Neural cell (in vitro differentiated cells): ENCODE measurements around the gene TAL1. TPM values are rescaled to one million over a fixed set of nuclear protein-coding genes. Genes with fewer than 3 reads are reported as not detected.

Experiments
- H2AFZ ChIP-seq: fragments of 200-600, 300-800 bp; sonication (generic), shearing (Covaris generic); 2 replicates; pipeline ENCODE4 v1.6.0; 2014; ENCODE audit warnings: low read depth, mild to moderate bottlenecking, antibody characterized with exemption, low read length, moderate library complexity
- H3F3A ChIP-seq: fragments of 200-600 bp; shearing (Covaris generic); 2 replicates; pipeline ENCODE4 v1.6.1; 2016; ENCODE audit warnings: mild to moderate bottlenecking, moderate library complexity, mixed read lengths, antibody characterized with exemption, low read length; ENCODE audit not compliant: insufficient read depth, poor library complexity, severe bottlenecking
- H3K27ac ChIP-seq: fragments of 200-600, 300-800 bp; sonication (generic), shearing (Covaris generic); 2 replicates; pipeline ENCODE4 v1.5.1; 2014; ENCODE audit warnings: mild to moderate bottlenecking, low read length, moderate library complexity
- H3K27me3 ChIP-seq: fragments of 300-800, 200-600 bp; sonication (generic), shearing (Covaris generic); 2 replicates; pipeline ENCODE4 v1.6.0; 2014; ENCODE audit warnings: mild to moderate bottlenecking, low read depth, low read length, moderate library complexity; ENCODE audit not compliant: insufficient read depth
- H3K36me3 ChIP-seq: fragments of 300-800, 200-600 bp; sonication (generic), shearing (Covaris generic); 2 replicates; pipeline ENCODE4 v1.5.1; 2014; ENCODE audit warnings: mild to moderate bottlenecking, antibody characterized with exemption, low read length, moderate library complexity; ENCODE audit not compliant: insufficient read depth
- H3K4me2 ChIP-seq: fragments of 300-800, 200-600 bp; sonication (generic), shearing (Covaris generic); 2 replicates; pipeline ENCODE4 v1.6.0; 2014; ENCODE audit warnings: mild to moderate bottlenecking, low read length
- H3K4me3 ChIP-seq: fragments of 300-800, 200-600 bp; sonication (generic), shearing (Covaris generic); 2 replicates; pipeline ENCODE4 v1.5.1; 2014; ENCODE audit warnings: mild to moderate bottlenecking, low read length, moderate library complexity
- H3K79me2 ChIP-seq: fragments of 200-600 bp; shearing (Covaris generic); replicated peaks from 2 replicates; pipeline ENCODE4 v1.6.0; 2014; ENCODE audit warnings: mild to moderate bottlenecking, low read length, moderate library complexity; ENCODE audit not compliant: insufficient read depth
- H3K9ac ChIP-seq: fragments of 300-800, 200-600 bp; sonication (generic), shearing (Covaris generic); 2 replicates; pipeline ENCODE4 v1.6.1; 2016; ENCODE audit warnings: mild to moderate bottlenecking, low read length, mixed read lengths
- H3K9me2 ChIP-seq: fragments of 200-600 bp; shearing (Covaris generic); 2 replicates; pipeline ENCODE4 v1.6.1; 2016; ENCODE audit warnings: mild to moderate bottlenecking, low read length, mixed read lengths; ENCODE audit not compliant: insufficient read depth
- H3K9me3 ChIP-seq: fragments of 200-600, 300-800 bp; sonication (generic), shearing (Covaris generic); 2 replicates; pipeline ENCODE4 v1.6.1; 2016; ENCODE audit warnings: mild to moderate bottlenecking, mixed run types, low read length, moderate library complexity, mixed read lengths
- H4K20me1 ChIP-seq: fragments of 200-600 bp; shearing (Covaris generic); 2 replicates; pipeline ENCODE4 v1.6.1; 2016; ENCODE audit warnings: mild to moderate bottlenecking, mixed run types; ENCODE audit not compliant: insufficient read depth
- EP300 ChIP-seq: fragments of 450-650 bp; conservative IDR thresholded peaks from 2 replicates; pipeline ENCODE4 v1.6.1; 2014; ENCODE audit warnings: antibody characterized with exemption, mild to moderate bottlenecking, moderate library complexity; ENCODE audit not compliant: poor library complexity, severe bottlenecking
- EZH2 ChIP-seq: fragments of 200-600, 300-800 bp; shearing (Covaris generic), sonication (generic); IDR thresholded peaks from 2 replicates; pipeline ENCODE4 v1.6.1; 2014; ENCODE audit warnings: antibody characterized with exemption, low read length, borderline replicate concordance, mild to moderate bottlenecking; ENCODE audit not compliant: insufficient read depth, poor library complexity, severe bottlenecking
- MXI1 ChIP-seq: fragments of 450-650 bp; conservative IDR thresholded peaks from 2 replicates; pipeline ENCODE4 v1.6.1; 2014; ENCODE audit warnings: antibody characterized with exemption, mild to moderate bottlenecking; ENCODE audit not compliant: poor library complexity, severe bottlenecking
- POLR2AphosphoS5 ChIP-seq: IDR thresholded peaks from 2 replicates; pipeline ENCODE4 v1.6.1; 2012
- RAD21 ChIP-seq: fragments of 450-650 bp; conservative IDR thresholded peaks from 2 replicates; pipeline ENCODE4 v1.6.1; 2014; ENCODE audit warnings: antibody characterized with exemption, mild to moderate bottlenecking, moderate library complexity
- SMC3 ChIP-seq: fragments of 450-650 bp; conservative IDR thresholded peaks from 2 replicates; pipeline ENCODE4 v1.6.1; 2014; ENCODE audit warnings: antibody characterized with exemption, mild to moderate bottlenecking, moderate library complexity; ENCODE audit not compliant: poor library complexity
- TAF1 ChIP-seq: IDR thresholded peaks from 2 replicates; pipeline ENCODE4 v1.6.1; 2012; ENCODE audit warnings: low read depth
- polyA plus RNA-seq: library from polyadenylated mRNA; depleted of rRNA; stranded (reverse); fragments of >200 nt; gene quantifications from 2 replicates; pipeline ENCODE4 v1.2.3, GENCODE V29; 2014
- TF ChIP-seq, protein P1 (sequence below): fragments of 450-650 bp; IDR thresholded peaks from 2 replicates; pipeline ENCODE4 v1.5.1; 2014; ENCODE audit warnings: antibody characterized with exemption, mild to moderate bottlenecking, moderate library complexity; ENCODE audit not compliant: poor library complexity, severe bottlenecking
- TF ChIP-seq, protein P2 (sequence below): IDR thresholded peaks from 2 replicates; pipeline ENCODE4 v1.6.1; 2012; ENCODE audit warnings: borderline replicate concordance

The TAL1 gene
- polyA plus RNA-seq, 1 donor from 2014 or later, result not detected

DNA sequence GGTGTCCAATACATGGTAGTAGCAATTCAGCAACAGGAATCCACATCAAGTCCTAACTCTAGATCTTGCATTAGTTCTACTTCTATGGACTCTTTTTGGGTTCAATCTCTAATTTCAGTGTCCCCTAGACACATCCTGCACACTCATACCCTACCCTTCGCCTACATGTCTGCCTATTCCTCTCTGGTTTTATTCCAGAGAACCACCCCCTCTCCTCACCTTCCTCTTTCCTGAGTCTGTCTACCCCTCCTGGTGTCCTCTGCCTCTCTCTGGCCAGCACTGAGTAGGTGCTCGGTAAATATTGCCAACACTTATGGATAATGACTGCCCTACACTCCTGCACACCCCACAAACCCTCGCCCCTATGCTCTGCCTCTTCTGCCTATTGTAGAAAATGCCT is 9.5 kb downstream of the TAL1 start:
- TF ChIP-seq POLR2AphosphoS5 (no peak), RAD21 (no peak), EZH2 (no peak), MXI1 (no peak), EP300 (no peak), SMC3 (no peak), TAF1 (no peak)
- TF ChIP-seq, protein P1, sequence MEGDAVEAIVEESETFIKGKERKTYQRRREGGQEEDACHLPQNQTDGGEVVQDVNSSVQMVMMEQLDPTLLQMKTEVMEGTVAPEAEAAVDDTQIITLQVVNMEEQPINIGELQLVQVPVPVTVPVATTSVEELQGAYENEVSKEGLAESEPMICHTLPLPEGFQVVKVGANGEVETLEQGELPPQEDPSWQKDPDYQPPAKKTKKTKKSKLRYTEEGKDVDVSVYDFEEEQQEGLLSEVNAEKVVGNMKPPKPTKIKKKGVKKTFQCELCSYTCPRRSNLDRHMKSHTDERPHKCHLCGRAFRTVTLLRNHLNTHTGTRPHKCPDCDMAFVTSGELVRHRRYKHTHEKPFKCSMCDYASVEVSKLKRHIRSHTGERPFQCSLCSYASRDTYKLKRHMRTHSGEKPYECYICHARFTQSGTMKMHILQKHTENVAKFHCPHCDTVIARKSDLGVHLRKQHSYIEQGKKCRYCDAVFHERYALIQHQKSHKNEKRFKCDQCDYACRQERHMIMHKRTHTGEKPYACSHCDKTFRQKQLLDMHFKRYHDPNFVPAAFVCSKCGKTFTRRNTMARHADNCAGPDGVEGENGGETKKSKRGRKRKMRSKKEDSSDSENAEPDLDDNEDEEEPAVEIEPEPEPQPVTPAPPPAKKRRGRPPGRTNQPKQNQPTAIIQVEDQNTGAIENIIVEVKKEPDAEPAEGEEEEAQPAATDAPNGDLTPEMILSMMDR, result no peak
- TF ChIP-seq, protein P2, sequence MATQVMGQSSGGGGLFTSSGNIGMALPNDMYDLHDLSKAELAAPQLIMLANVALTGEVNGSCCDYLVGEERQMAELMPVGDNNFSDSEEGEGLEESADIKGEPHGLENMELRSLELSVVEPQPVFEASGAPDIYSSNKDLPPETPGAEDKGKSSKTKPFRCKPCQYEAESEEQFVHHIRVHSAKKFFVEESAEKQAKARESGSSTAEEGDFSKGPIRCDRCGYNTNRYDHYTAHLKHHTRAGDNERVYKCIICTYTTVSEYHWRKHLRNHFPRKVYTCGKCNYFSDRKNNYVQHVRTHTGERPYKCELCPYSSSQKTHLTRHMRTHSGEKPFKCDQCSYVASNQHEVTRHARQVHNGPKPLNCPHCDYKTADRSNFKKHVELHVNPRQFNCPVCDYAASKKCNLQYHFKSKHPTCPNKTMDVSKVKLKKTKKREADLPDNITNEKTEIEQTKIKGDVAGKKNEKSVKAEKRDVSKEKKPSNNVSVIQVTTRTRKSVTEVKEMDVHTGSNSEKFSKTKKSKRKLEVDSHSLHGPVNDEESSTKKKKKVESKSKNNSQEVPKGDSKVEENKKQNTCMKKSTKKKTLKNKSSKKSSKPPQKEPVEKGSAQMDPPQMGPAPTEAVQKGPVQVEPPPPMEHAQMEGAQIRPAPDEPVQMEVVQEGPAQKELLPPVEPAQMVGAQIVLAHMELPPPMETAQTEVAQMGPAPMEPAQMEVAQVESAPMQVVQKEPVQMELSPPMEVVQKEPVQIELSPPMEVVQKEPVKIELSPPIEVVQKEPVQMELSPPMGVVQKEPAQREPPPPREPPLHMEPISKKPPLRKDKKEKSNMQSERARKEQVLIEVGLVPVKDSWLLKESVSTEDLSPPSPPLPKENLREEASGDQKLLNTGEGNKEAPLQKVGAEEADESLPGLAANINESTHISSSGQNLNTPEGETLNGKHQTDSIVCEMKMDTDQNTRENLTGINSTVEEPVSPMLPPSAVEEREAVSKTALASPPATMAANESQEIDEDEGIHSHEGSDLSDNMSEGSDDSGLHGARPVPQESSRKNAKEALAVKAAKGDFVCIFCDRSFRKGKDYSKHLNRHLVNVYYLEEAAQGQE, result no peak

DNA sequence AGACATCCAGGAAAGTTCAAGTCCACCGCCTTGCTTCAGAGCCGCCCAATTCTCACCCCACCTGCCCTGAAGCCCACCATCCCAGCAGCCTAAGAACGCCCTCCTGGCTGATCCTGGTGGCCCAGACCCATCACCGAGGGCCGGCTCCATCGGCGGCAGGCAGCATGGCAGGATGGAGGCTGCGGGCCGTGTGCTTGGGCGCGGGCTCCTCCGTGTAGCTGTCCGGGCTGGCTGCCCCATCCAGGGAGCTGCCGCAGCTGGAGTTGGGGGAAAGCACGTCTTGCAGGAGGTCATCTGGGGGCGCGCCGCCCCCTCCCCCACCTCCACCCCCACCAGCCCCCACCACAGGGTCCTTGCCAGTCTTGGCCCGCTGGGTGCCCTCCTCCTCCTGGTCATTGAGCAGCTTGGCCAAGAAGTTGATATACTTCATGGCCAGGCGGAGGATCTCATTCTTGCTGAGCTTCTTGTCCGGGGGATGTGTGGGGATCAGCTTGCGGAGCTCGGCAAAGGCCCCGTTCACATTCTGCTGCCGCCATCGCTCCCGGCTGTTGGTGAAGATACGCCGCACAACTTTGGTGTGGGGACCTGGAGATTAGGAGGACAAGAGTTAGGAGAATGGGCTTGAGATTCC is 12.3 kb downstream of the TAL1 start:
- H3K9me2 ChIP-seq, result no peaks in the 10 kb centered on the region
- TF ChIP-seq RAD21, result no peak
- no peak for TF ChIP-seq TAF1
- TF ChIP-seq POLR2AphosphoS5, result no peak
- H3K27me3 ChIP-seq, result peaks cover 40% of the 10 kb centered on the region
- H3K9me3 ChIP-seq, result no peaks in the 10 kb centered on the region
- H3K79me2 ChIP-seq, result no peaks in the 10 kb centered on the region
- H2AFZ ChIP-seq, result no peak overlapping the region
- H4K20me1 ChIP-seq, result no peaks in the 10 kb centered on the region
- H3K9ac ChIP-seq, result no peak overlapping the region
- H3K4me2 ChIP-seq, result no peak overlapping the region
- H3K4me3 ChIP-seq, result no peak overlapping the region
- H3K27ac ChIP-seq, result no peak overlapping the region
- no peaks in the 10 kb centered on the region for H3K36me3 ChIP-seq
- no peaks in the 10 kb centered on the region for H3F3A ChIP-seq

More for the DNA sequence above, 9.5 kb downstream of the TAL1 start:
- Histone ChIP-seq H3K4me3 (no peak overlapping the region), H3K79me2 (no peaks in the 10 kb centered on the region), H3K27ac (no peak overlapping the region), H3F3A (no peaks in the 10 kb centered on the region), H3K9me3 (no peaks in the 10 kb centered on the region), H3K9me2 (no peaks in the 10 kb centered on the region), H3K4me2 (no peak overlapping the region), H4K20me1 (no peaks in the 10 kb centered on the region), H3K9ac (no peak overlapping the region), H2AFZ (no peak overlapping the region), H3K36me3 (no peaks in the 10 kb centered on the region), H3K27me3 (peaks cover 65% of the 10 kb centered on the region)
